Stomach (tissue), 4 donors: Measurements from ENCODE around the gene LCE7A.

Experiments used
- CTCF ChIP-seq, 7 experiments: fragments of 450-650 bp in 4 of 7; fragments of 200-600 bp in 3 of 7; sonication (generic) in 3 of 7; IDR thresholded peaks; one replicate each; pipeline ENCODE4 v1.5.1; 2016 to 2019; ENCODE audit warnings: antibody characterized with exemption in 7 of 7, control low read depth in 2 of 7, mild to moderate bottlenecking in 1 of 7
- EP300 ChIP-seq: sonication (generic); formaldehyde crosslinking; IDR thresholded peaks from one replicate; pipeline ENCODE4 v1.6.1; 2017; ENCODE audit warnings: antibody characterized with exemption
- POLR2A ChIP-seq, 4 donors: fragments of 450-650 bp; IDR thresholded peaks; one replicate each; pipeline ENCODE4 v1.6.1; 2016; ENCODE audit warnings: antibody characterized with exemption in 4 of 4, control low read depth in 2 of 4, mild to moderate bottlenecking in 1 of 4, moderate library complexity in 1 of 4

- TF ChIP-seq CTCF (IDR thresholded peaks at IDR 0.05) (no peak), EP300 (no peak), POLR2A (IDR thresholded peaks at IDR 0.05) (no peak)
Observed at GRCh38 chr1:152860129-152860528, 333 bp downstream of the LCE7A start.
